ENCODE results near the gene ANKZF1.
A peak's percentile ranks its signal among the peaks of the same experiment; 100 is the strongest.

Gene ANKZF1

DNA sequence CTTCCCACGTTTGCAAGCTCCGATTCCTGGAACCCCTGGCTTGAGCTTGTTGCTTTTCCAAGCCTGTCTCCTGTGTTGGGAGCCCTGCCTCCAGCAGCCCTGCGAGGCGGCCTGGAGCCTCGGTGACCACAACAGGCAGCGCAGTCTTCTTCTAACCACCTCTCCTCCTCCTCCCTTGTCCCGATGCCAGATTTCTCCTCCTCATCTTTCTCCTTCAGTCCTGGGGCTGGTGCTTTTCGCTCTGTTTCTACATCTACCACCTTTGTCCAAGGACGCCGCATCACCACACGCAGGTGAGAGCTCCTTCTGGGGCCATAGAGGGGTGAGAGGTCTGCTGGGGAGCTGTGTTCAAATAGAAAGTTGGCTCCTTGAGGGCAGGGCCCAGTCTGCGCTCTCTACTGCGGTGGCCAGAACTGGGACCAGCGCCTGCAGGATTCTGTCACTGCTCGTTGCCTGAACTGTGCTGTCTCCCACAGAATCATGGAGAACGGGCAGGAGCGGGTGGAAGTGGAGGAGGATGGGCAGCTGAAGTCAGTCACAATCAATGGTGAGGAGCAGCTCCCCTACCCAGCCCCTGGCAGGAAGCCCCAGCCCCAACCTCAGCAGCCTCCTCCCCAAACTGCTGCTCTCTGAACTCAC is 53.5 kb downstream of the ANKZF1 start:
- no peak for DNase-seq

DNA sequence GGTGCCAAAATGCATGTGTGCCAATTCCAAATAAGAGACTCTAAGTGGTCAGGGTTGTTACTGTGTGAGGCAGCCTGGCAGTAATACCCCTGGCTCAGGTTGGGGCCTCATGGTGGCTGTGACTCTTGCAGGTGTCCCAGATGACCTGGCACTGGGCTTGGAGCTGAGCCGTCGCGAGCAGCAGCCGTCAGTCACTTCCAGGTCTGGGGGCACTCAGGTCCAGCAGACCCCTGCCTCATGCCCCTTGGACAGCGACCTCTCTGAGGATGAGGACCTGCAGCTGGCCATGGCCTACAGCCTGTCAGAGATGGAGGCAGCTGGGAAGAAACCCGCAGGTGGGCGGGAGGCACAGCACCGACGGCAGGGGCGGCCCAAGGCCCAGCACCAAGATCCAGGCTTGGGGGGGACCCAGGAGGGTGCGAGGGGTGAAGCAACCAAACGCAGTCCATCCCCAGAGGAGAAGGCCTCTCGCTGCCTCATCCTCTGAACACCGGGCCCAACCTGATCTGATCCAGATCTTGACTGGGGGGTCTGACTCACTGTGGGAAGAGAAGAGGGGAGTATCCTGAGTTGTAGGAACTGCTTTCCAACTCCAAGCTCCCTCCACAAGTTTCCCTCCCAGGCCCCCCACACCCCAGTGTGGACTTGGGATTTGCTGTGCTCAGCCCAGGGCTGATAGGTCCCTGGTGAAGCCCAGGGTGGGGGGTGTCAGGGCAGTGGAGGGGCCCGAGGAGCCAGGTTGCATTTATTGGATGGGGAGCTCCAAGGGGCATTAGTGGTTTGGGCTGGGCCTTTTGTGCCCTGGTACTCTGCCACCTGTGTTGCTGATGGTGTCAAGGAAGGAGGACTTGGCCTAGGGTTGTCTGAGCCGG is 55.1 kb downstream of the ANKZF1 start:
- no peak for DNase-seq

GRCh38 chr2:219285373-219285735 is 55.7 kb downstream of the ANKZF1 start:
- DNase-seq, result no peak

DNA sequence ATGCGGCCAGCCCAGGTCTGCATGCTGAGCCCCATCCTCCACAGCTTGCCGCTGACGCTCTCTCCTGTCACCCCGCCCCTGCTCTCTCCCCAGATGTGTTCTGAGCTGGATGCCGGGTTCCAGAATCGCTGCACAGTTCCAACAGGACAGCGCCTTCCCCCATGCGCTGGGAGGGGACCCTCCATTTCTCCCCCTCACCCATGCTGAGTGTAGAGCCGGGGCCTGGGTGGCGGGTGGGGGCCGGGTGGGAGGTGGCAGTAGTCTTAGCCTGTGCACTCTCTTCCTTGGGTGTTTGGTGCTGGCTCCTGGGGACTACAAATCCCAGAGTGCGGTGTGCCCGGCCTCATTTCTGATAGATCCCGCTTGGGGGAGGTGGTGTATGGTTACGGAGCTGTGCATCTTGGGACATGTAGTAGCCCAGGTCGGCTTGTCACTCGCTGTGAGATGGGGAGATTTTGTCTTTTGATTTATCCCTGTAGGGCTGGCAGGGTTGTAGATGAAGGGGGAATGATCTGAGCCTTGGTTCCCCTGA is 56.4 kb downstream of the ANKZF1 start:
- peak; percentile 76 for DNase-seq

Data from fibroblast of skin of back (primary cell).